ENCODE results near the gene TSC22D4.

TSC22D4 gene

DNA sequence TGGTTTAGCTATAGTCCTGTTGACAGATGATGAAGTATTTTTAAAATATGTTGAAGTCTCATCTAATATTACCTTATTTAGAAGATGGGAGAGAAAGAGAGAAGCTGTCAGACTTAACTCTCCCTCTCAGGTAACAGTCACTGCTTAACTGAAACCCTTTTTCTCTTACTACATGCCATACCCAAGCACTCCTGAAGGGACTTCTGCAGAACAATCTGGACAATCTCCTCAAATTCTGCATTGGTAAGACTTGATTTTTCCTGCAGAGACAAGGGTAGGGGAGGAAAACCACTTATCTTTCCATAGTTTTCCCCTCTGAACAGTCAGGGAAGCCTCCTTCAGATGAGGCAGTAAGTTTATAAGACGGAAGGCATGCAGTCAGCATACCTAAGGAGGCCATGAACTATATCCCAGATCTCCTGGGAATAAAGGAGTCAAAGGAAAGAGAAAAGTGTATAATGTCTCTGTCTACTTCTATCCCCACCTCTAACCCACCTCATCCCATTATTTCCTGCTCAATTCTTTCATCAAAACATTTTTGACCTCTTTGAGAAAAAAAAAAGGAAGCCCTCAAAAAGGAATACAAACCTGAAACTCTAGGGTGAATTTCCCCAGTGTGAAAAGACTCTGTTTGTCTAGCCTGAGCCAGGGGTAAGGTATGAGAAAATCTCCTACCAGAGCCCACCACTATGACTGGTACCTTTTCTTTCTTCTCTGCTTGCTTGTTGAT, 59.9 kb downstream of the TSC22D4 start:
- H3K4me3 ChIP-seq (ENCODE audit: low read depth, low read length), result no peak overlapping the region
- TF ChIP-seq, protein P1, sequence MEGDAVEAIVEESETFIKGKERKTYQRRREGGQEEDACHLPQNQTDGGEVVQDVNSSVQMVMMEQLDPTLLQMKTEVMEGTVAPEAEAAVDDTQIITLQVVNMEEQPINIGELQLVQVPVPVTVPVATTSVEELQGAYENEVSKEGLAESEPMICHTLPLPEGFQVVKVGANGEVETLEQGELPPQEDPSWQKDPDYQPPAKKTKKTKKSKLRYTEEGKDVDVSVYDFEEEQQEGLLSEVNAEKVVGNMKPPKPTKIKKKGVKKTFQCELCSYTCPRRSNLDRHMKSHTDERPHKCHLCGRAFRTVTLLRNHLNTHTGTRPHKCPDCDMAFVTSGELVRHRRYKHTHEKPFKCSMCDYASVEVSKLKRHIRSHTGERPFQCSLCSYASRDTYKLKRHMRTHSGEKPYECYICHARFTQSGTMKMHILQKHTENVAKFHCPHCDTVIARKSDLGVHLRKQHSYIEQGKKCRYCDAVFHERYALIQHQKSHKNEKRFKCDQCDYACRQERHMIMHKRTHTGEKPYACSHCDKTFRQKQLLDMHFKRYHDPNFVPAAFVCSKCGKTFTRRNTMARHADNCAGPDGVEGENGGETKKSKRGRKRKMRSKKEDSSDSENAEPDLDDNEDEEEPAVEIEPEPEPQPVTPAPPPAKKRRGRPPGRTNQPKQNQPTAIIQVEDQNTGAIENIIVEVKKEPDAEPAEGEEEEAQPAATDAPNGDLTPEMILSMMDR (IDR thresholded peaks at IDR 0.05; ENCODE audit: borderline replicate concordance, insufficient read depth, low read depth, low read length), result 0 out of 2 replicates have a peak, but pooled peaks have one; percentile 5
